MCF 10A (cell line): ENCODE data around the gene TLNRD1. TPM values are rescaled to one million over a fixed set of nuclear protein-coding genes. Genes with fewer than 3 reads are reported as not detected.

Source experiments
- BruUV-seq: library from RNA; stranded (reverse); fragments of 400-500 nt; replicated peaks from 2 replicates; lab custom pipeline; 2021; lab: Mats Ljungman, UMichigan
- CTCF ChIA-PET: fragments of 300-600 bp; sonication (Branson Sonifier 250); formaldehyde crosslinking; extraction: SDS; loops from one replicate; lab custom pipeline; 2021; ENCODE audit warnings: antibody characterized with exemption, inconsistent platforms; lab: Yijun Ruan, JAX
- POLR2A ChIA-PET: fragments of 300-600, 350-650 bp; sonication (Branson Sonifier 250); formaldehyde crosslinking; extraction: SDS; loops from one replicate; lab custom pipeline; 2020; ENCODE audit warnings: antibody characterized with exemption, inconsistent platforms; lab: Yijun Ruan, JAX
- DNase-seq: peaks from one replicate; pipeline ENCODE4 v3.0.0-alpha.2; 2018; ENCODE audit not compliant: unreplicated experiment
- H3K27ac Mint-ChIP-seq: one replicate; pipeline ENCODE4 v1.8.0; 2022; ENCODE audit warnings: mild to moderate bottlenecking, low read depth, mixed read lengths; ENCODE audit not compliant: unreplicated experiment
- H3K27me3 Mint-ChIP-seq: one replicate; pipeline ENCODE4 v1.8.0; 2022; ENCODE audit warnings: mixed read lengths; ENCODE audit not compliant: insufficient read depth, unreplicated experiment
- H3K36me3 Mint-ChIP-seq: one replicate; pipeline ENCODE4 v1.8.0; 2022; ENCODE audit warnings: mild to moderate bottlenecking, moderate library complexity, mixed read lengths; ENCODE audit not compliant: insufficient read depth, unreplicated experiment
- H3K4me1 Mint-ChIP-seq: one replicate; pipeline ENCODE4 v1.8.0; 2022; ENCODE audit warnings: mixed read lengths; ENCODE audit not compliant: insufficient read depth, unreplicated experiment
- H3K4me3 Mint-ChIP-seq: one replicate; pipeline ENCODE4 v1.8.0; 2022; ENCODE audit warnings: mild to moderate bottlenecking, moderate library complexity, mixed read lengths; ENCODE audit not compliant: unreplicated experiment
- H3K9me3 Mint-ChIP-seq: one replicate; pipeline ENCODE4 v1.8.0; 2022; ENCODE audit warnings: mixed read lengths; ENCODE audit not compliant: unreplicated experiment
- intact Hi-C: fragments of 100-400 bp; cut with micrococcal nuclease; formaldehyde crosslinking; loops from 2 replicates; pipeline ENCODE4 v1.14.1; 2022
- total RNA-seq: library from RNA; stranded (reverse); gene quantifications from 2 replicates; pipeline ENCODE4 v1.2.3, GENCODE V29; 2022
- TF ChIP-seq, protein P1 (sequence below): fragments of 200-600 bp; IDR thresholded peaks from one replicate; pipeline ENCODE4 v1.8.0; 2022; ENCODE audit warnings: antibody characterized with exemption, mild to moderate bottlenecking; ENCODE audit not compliant: unreplicated experiment

TLNRD1 gene
- total RNA-seq, 1 experiment from 2014 or later, result 17.1 TPM

DNA sequence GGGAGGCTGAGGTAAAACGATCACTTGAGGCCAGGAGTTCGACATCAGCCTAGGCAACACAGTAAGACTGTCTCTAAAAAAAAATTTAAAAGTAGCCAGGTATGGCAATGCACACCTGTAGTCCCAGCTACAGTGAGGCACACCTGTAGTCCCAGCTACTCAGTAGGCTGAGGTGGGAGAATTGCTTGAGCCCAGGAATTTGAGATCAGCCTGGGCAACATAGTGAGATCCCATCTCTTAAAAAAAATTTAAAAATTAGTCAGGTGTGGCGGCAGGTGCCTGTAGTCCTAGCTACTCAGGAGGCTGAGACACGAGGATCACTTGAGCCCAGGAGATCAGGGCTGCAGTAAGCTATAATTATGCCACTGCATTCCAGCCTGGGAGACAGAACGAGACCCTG, 17.9 kb upstream of the TLNRD1 start:
- no TSS peak for BruUV-seq
- TF ChIP-seq, protein P1, sequence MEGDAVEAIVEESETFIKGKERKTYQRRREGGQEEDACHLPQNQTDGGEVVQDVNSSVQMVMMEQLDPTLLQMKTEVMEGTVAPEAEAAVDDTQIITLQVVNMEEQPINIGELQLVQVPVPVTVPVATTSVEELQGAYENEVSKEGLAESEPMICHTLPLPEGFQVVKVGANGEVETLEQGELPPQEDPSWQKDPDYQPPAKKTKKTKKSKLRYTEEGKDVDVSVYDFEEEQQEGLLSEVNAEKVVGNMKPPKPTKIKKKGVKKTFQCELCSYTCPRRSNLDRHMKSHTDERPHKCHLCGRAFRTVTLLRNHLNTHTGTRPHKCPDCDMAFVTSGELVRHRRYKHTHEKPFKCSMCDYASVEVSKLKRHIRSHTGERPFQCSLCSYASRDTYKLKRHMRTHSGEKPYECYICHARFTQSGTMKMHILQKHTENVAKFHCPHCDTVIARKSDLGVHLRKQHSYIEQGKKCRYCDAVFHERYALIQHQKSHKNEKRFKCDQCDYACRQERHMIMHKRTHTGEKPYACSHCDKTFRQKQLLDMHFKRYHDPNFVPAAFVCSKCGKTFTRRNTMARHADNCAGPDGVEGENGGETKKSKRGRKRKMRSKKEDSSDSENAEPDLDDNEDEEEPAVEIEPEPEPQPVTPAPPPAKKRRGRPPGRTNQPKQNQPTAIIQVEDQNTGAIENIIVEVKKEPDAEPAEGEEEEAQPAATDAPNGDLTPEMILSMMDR, result no peak
- no peak overlapping the region for H3K27ac Mint-ChIP-seq
- POLR2A ChIA-PET, result no interaction called here
- no peak for DNase-seq
- no peaks in the 10 kb centered on the region for H3K27me3 Mint-ChIP-seq
- peaks cover 47% of the 10 kb centered on the region for H3K36me3 Mint-ChIP-seq
- H3K4me3 Mint-ChIP-seq, result no peak overlapping the region
- CTCF ChIA-PET, result interaction anchor here (0.6 to 1.8 kb wide), 6 partner anchors 13 to 528 kb away, joined by 3 to 6 read pairs (median 4); partner anchors contain the start of gene CEMIP
- H3K9me3 Mint-ChIP-seq, result no peaks in the 10 kb centered on the region
- peaks cover 38% of the 10 kb centered on the region for H3K4me1 Mint-ChIP-seq
- intact Hi-C loops, result no loop called here

DNA sequence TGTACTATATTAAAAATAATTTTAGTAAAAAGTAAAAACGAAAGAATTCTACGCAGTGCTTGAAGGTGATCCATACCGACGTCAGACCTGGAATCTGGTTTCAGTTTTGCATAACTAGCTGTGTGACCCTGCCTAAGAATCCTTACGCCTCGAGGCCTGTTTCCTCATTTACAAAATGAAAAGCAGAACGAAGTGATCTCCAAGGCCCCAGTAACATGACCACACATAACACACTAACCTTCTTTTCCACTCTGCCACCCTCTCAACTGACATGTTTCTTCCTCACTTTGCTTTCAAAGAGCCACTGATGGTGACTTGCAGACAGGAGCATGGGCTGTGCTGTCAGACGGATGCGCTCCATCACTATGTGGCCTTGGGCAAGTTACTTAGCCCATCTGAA, 15.9 kb upstream of the TLNRD1 start:
- H3K27me3 Mint-ChIP-seq, result no peaks in the 10 kb centered on the region
- TF ChIP-seq, protein P1, result no peak
- H3K36me3 Mint-ChIP-seq, result peaks cover 34% of the 10 kb centered on the region
- H3K27ac Mint-ChIP-seq, result peak overlapping the region; percentile 33
- no peaks in the 10 kb centered on the region for H3K9me3 Mint-ChIP-seq
- DNase-seq, result no peak
- CTCF ChIA-PET, result interaction anchor here (1.1 kb wide), 1 partner anchor 529 kb away, joined by 4 read pairs; no protein-coding TSS in a partner anchor
- no TSS peak for BruUV-seq
- H3K4me3 Mint-ChIP-seq, result no peak overlapping the region
- POLR2A ChIA-PET, result interaction anchor here (0.6 kb wide), 1 partner anchor 405 kb away, joined by 3 read pairs; no protein-coding TSS in a partner anchor
- peaks cover 42% of the 10 kb centered on the region for H3K4me1 Mint-ChIP-seq
- intact Hi-C loops, result no loop called here

DNA sequence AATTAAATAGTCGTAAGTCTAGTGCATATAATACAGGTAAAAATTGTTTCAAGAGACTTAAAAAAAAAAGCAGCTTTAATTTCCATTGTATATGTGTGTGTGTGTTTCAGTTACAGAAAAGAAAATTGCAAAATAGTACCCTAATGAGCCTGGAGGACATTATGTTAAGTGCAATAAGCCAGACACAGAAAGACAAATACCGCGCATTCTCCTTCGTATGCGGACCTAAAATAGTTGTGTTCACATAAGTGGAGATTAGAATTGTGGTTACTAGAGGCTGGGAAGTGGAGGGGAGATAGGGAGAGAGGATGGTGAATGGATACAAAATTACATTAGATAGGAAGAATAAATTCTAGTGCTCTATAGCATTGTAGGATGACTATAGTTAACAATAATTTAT, 14.7 kb upstream of the TLNRD1 start:
- TF ChIP-seq, protein P1, result no peak
- Mint-ChIP-seq H3K27me3 (no peaks in the 10 kb centered on the region), H3K4me3 (no peak overlapping the region), H3K36me3 (peaks cover 25% of the 10 kb centered on the region), H3K4me1 (peaks cover 42% of the 10 kb centered on the region), H3K9me3 (no peaks in the 10 kb centered on the region), H3K27ac (no peak overlapping the region)
- ChIA-PET POLR2A (interaction anchor here (0.9 kb wide), 1 partner anchor 925 kb away, joined by 3 read pairs; no protein-coding TSS in a partner anchor), CTCF (interaction anchor here (0.6 to 1.6 kb wide), 6 partner anchors 11 to 1158 kb away, joined by 3 to 9 read pairs (median 4); no protein-coding TSS in a partner anchor)
- intact Hi-C loops, result no loop called here
- no peak for DNase-seq
- no TSS peak for BruUV-seq

- no TSS peak for BruUV-seq
- CTCF ChIA-PET, result interaction anchor here (0.6 to 1.6 kb wide), 6 partner anchors 12 to 1157 kb away, joined by 3 to 9 read pairs (median 3); partner anchors contain the start of gene CEMIP
- Mint-ChIP-seq H3K36me3 (peaks cover 21% of the 10 kb centered on the region), H3K4me1 (peaks cover 48% of the 10 kb centered on the region), H3K4me3 (no peak overlapping the region), H3K27me3 (no peaks in the 10 kb centered on the region), H3K27ac (peak overlapping the region; percentile 39), H3K9me3 (no peaks in the 10 kb centered on the region)
- intact Hi-C loops, result no loop called here
- POLR2A ChIA-PET, result interaction anchor here (0.9 kb wide), 1 partner anchor 926 kb away, joined by 3 read pairs; no protein-coding TSS in a partner anchor
- no peak for DNase-seq
- TF ChIP-seq, protein P1, result no peak
Observed at GRCh38 chr15:80986487-80986886, 14.2 kb upstream of the TLNRD1 start.
